B cell (primary cell): Measurements from ENCODE around the gene SMG7. TPM values are rescaled to one million over a fixed set of nuclear protein-coding genes. Genes with fewer than 3 reads are reported as not detected.

Experiments used
- ATAC-seq: fragments of 200-7000 bp; cut with Tn5 transposase; one replicate; pipeline ENCODE4 v1.10.0; 2021; ENCODE audit warnings: low read depth, mild to moderate bottlenecking, moderate number of reproducible peaks, moderate library complexity
- CTCF ChIA-PET: fragments of 350-600 bp; sonication (Branson Sonifier 250); formaldehyde crosslinking; loops from one replicate; lab custom pipeline; 2021; ENCODE audit warnings: antibody characterized with exemption, inconsistent platforms; lab: Charles Lee
- POLR2A ChIA-PET: fragments of 350-600 bp; sonication (Branson Sonifier 250); formaldehyde crosslinking; loops from one replicate; lab custom pipeline; 2021; ENCODE audit warnings: antibody characterized with exemption; lab: Charles Lee
- DNase-seq: peaks from one replicate; pipeline ENCODE4 v3.0.0; 2013
- H2AFZ ChIP-seq: 2 replicates; pipeline ENCODE4 v1.6.1; 2012; ENCODE audit warnings: mild to moderate bottlenecking, low read depth, low read length; ENCODE audit not compliant: insufficient read depth, poor library complexity, severe bottlenecking
- H3K27ac ChIP-seq, 2 donors: 1 replicate in 1 of 2; 2 replicates in 1 of 2; pipeline ENCODE4 v1.5.1; 2012 to 2013; ENCODE audit warnings: low read length in 2 of 2, mild to moderate bottlenecking in 2 of 2, moderate library complexity in 1 of 2
- H3K27me3 ChIP-seq, 4 experiments: fragments of 200-600 bp in 1 of 4; sonication (generic) in 1 of 4; replicated peaks in 1 of 4; 1 replicate in 2 of 4; 2 replicates in 2 of 4; pipeline versions ENCODE4 v1.6.1 to v1.7.0; 2013 to 2016; ENCODE audit warnings: low read length in 3 of 4, mild to moderate bottlenecking in 2 of 4, mixed read lengths in 1 of 4, moderate library complexity in 1 of 4; ENCODE audit not compliant: insufficient read depth in 4 of 4, control insufficient read depth in 3 of 4; ENCODE audit errors: control extremely low read depth in 1 of 4
- H3K36me3 ChIP-seq, 2 experiments: replicated peaks in 1 of 2; 1 replicate in 1 of 2; 2 replicates in 1 of 2; pipeline versions ENCODE4 v1.6.1 to v1.7.1; 2013; ENCODE audit warnings: low read length in 1 of 2; ENCODE audit not compliant: insufficient read depth in 2 of 2, control insufficient read depth in 1 of 2; ENCODE audit errors: control extremely low read depth in 1 of 2, extremely low read depth in 1 of 2
- H3K4me1 ChIP-seq, 2 donors: fragments of 200-600 bp in 1 of 2; sonication (generic) in 1 of 2; 1 replicate in 1 of 2; 2 replicates in 1 of 2; pipeline versions ENCODE4 v1.5.1 to v1.6.1; 2013 to 2017; ENCODE audit warnings: low read length in 2 of 2; ENCODE audit not compliant: control insufficient read depth in 2 of 2, insufficient read depth in 2 of 2
- H3K4me2 ChIP-seq: replicated peaks from 2 replicates; pipeline ENCODE3; 2012; ENCODE audit warnings: mild to moderate bottlenecking, low read depth, low read length; ENCODE audit not compliant: poor library complexity, severe bottlenecking
- H3K4me3 ChIP-seq, 5 experiments: fragments of 200-600 bp in 1 of 5; sonication (generic) in 1 of 5; 1 replicate in 3 of 5; 2 replicates in 2 of 5; pipeline versions ENCODE4 v1.5.1 to v1.7.0; 2011 to 2016; ENCODE audit warnings: low read length in 4 of 5, mild to moderate bottlenecking in 4 of 5, low read depth in 2 of 5, control low read depth in 1 of 5, moderate library complexity in 1 of 5; ENCODE audit not compliant: insufficient read depth in 1 of 5; ENCODE audit errors: control extremely low read depth in 1 of 5, extremely low read depth in 1 of 5
- H3K79me2 ChIP-seq: fragments of 200-600 bp; sonication (generic); one replicate; pipeline ENCODE4 v1.6.0; 2016; ENCODE audit warnings: low read length; ENCODE audit not compliant: control insufficient read depth, insufficient read depth
- H3K9ac ChIP-seq: fragments of 200-600 bp; sonication (generic); 2 replicates; pipeline ENCODE4 v1.6.1; 2017; ENCODE audit warnings: mild to moderate bottlenecking, low read length, moderate library complexity
- H3K9me3 ChIP-seq, 3 donors: one replicate each; pipeline versions ENCODE4 v1.6.1 to v1.7.1; 2013; ENCODE audit warnings: low read length in 2 of 3; ENCODE audit not compliant: control insufficient read depth in 2 of 3, insufficient read depth in 1 of 3; ENCODE audit errors: control extremely low read depth in 1 of 3
- H4K20me1 ChIP-seq: 2 replicates; pipeline ENCODE4 v1.6.0; 2012; ENCODE audit warnings: mild to moderate bottlenecking, low read length; ENCODE audit not compliant: insufficient read depth, control insufficient read depth, poor library complexity, severe bottlenecking
- H3K27ac Mint-ChIP-seq: one replicate; pipeline ENCODE4 v1.8.0; 2021; ENCODE audit warnings: mixed read lengths
- H3K27me3 Mint-ChIP-seq: one replicate; pipeline ENCODE4 v1.8.0; 2021; ENCODE audit warnings: mixed read lengths
- H3K4me1 Mint-ChIP-seq: one replicate; pipeline ENCODE4 v1.8.0; 2021; ENCODE audit warnings: mixed read lengths
- H3K4me3 Mint-ChIP-seq: one replicate; pipeline ENCODE4 v1.8.0; 2021; ENCODE audit warnings: mixed read lengths
- H3K9me3 Mint-ChIP-seq: one replicate; pipeline ENCODE4 v1.8.0; 2022; ENCODE audit warnings: mixed read lengths; ENCODE audit not compliant: insufficient read depth
- CTCF ChIP-seq: fragments of 200-600 bp; IDR thresholded peaks from one replicate; pipeline ENCODE4 v1.8.0; 2022; ENCODE audit warnings: antibody characterized with exemption, mild to moderate bottlenecking
- EZH2 ChIP-seq: IDR thresholded peaks from 2 replicates; pipeline ENCODE4 v1.6.1; 2012; ENCODE audit warnings: borderline replicate concordance, low read depth, mild to moderate bottlenecking, moderate library complexity, low read length; ENCODE audit not compliant: insufficient read depth, poor library complexity, severe bottlenecking
- WGBS: methylation state at CpG from one replicate; pipeline ENCODE4 v1.1.5; 2013; ENCODE audit warnings: missing lambda C conversion rate; ENCODE audit not compliant: insufficient coverage; 5-methylcytosine and 5-hydroxymethylcytosine counted together
- intact Hi-C: fragments of 100-400 bp; cut with micrococcal nuclease; formaldehyde crosslinking; loops from one replicate; pipeline ENCODE4 v1.10.0; 2022
- polyA plus RNA-seq: library from polyadenylated mRNA; depleted of rRNA; stranded (reverse); fragments of >200 nt; gene quantifications from 2 replicates; pipeline ENCODE4 v1.2.3, GENCODE V29; 2012
- total RNA-seq, 2 donors: library from RNA; stranded (reverse); fragments of 120-200 nt in 1 of 2; gene quantifications; 1 replicate in 1 of 2; 2 replicates in 1 of 2; pipeline versions ENCODE4 v1.2.3 to v1.2.4, GENCODE V29; 2013 to 2022

Gene SMG7
- total and polyA plus RNA-seq, 2 donors (not counting 1 experiment from before 2014, with no cell fraction given) = 20.8 to 73.3 TPM

GRCh38 chr1:183443466-183443865 is 28.8 kb upstream of the SMG7 start:
- Mint-ChIP-seq H3K27me3 (peaks cover 3% of the 10 kb centered on the region), H3K27ac (no peak overlapping the region), H3K9me3 (no peaks in the 10 kb centered on the region), H3K4me1 (no peaks in the 10 kb centered on the region), H3K4me3 (no peak overlapping the region)
- ChIA-PET CTCF (no interaction called here), POLR2A (no interaction called here)
- DNase-seq (no peak), ATAC-seq (no peak)
- Histone ChIP-seq H3K36me3 (no peaks in the 10 kb centered on the region), H4K20me1 (no peaks in the 10 kb centered on the region), H3K9me3 (no peaks in the 10 kb centered on the region), H3K27ac (no peak overlapping the region), H3K9ac (no peak overlapping the region), H3K4me2 (no peak overlapping the region), H3K4me1 (no peaks in the 10 kb centered on the region), H3K27me3 (peaks cover 0 to 4% (median 0%) of the 10 kb centered on the region in 4 experiments), H2AFZ (no peak overlapping the region), H3K79me2 (no peaks in the 10 kb centered on the region), H3K4me3 (no peak overlapping the region)
- TF ChIP-seq CTCF = no peak
- no CpG with 5 or more reads among the region's 1 CpG for WGBS
- intact Hi-C loops = no loop called here

DNA sequence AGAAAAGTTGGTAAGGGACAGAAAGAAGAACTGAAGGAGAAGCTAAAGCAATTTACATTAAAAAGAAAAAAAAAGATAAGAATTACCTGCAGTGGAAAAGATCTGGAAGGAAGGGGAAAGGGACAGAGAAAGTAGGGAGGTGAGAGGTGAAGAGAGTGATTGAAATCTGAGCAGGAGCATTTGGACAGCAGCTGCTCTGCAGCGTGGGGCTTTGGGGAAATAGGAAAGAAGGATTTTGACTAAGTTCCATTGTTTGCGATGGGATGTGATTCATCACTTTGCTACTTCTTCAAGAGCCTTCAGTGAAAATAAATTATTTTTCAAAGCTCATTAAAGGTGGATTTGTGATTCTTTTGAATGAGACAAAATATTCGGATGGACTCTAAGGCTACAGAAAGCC is 28.1 kb upstream of the SMG7 start:
- Histone ChIP-seq H3K79me2 (no peaks in the 10 kb centered on the region), H2AFZ (no peak overlapping the region), H3K4me2 (no peak overlapping the region), H3K27me3 (peaks cover 0 to 4% (median 0%) of the 10 kb centered on the region in 4 experiments), H3K9me3 (no peaks in the 10 kb centered on the region), H3K9ac (no peak overlapping the region), H3K27ac (no peak overlapping the region), H3K4me3 (no peak overlapping the region), H3K36me3 (no peaks in the 10 kb centered on the region), H4K20me1 (no peaks in the 10 kb centered on the region), H3K4me1 (no peaks in the 10 kb centered on the region)
- no CpG with 5 or more reads among the region's 3 CpGs for WGBS
- H3K4me3 Mint-ChIP-seq = no peak overlapping the region
- ATAC-seq (no peak), DNase-seq (no peak)
- TF ChIP-seq CTCF = no peak
- no peak for TF ChIP-seq EZH2
- H3K27ac Mint-ChIP-seq = no peak overlapping the region
- intact Hi-C loops = no loop called here
- ChIA-PET CTCF (no interaction called here), POLR2A (no interaction called here)
- H3K9me3 Mint-ChIP-seq = no peaks in the 10 kb centered on the region
- peaks cover 3% of the 10 kb centered on the region for H3K27me3 Mint-ChIP-seq
- H3K4me1 Mint-ChIP-seq = no peaks in the 10 kb centered on the region
